RWPE2 (cell line): Measurements from ENCODE around the gene METTL25.

Experiments used
- ATAC-seq: fragments of 200-7000 bp; cut with Tn5 transposase; 3 replicates; pipeline ENCODE4 v1.9.1; 2021; ENCODE audit warnings: low read depth
- DNase-seq: peaks from one replicate; pipeline ENCODE4 v3.0.0-alpha.2; 2020; ENCODE audit warnings: low spot score
- H3K27ac ChIP-seq: fragments of 450-650 bp; 2 replicates; pipeline ENCODE4 v1.5.1; 2017; ENCODE audit warnings: mild to moderate bottlenecking; ENCODE audit not compliant: poor library complexity, severe bottlenecking
- H3K27me3 ChIP-seq: fragments of 250-450 bp; sonication (Bioruptor Pico); 2 replicates; pipeline ENCODE4 v1.5.1; 2021; ENCODE audit warnings: mild to moderate bottlenecking, moderate library complexity; ENCODE audit not compliant: insufficient read depth, poor library complexity, severe bottlenecking
- H3K36me3 ChIP-seq: fragments of 250-450 bp; sonication (Bioruptor Pico); 2 replicates; pipeline ENCODE4 v1.5.1; 2020; ENCODE audit warnings: low read depth, mild to moderate bottlenecking, moderate library complexity
- H3K4me1 ChIP-seq: fragments of 250-450 bp; sonication (Bioruptor Pico); 2 replicates; pipeline ENCODE4 v1.5.1; 2021; ENCODE audit warnings: mild to moderate bottlenecking, moderate library complexity; ENCODE audit not compliant: insufficient read depth, poor library complexity, severe bottlenecking
- H3K4me3 ChIP-seq: fragments of 250-450 bp; sonication (Bioruptor Pico); 2 replicates; pipeline ENCODE4 v1.5.1; 2021; ENCODE audit warnings: mild to moderate bottlenecking, moderate library complexity; ENCODE audit not compliant: severe bottlenecking
- H3K9me3 ChIP-seq: fragments of 250-450 bp; sonication (Bioruptor Pico); 2 replicates; pipeline ENCODE4 v1.5.1; 2021; ENCODE audit warnings: mild to moderate bottlenecking, moderate library complexity; ENCODE audit not compliant: severe bottlenecking
- CTCF ChIP-seq: fragments of 450-650 bp; IDR thresholded peaks from one replicate; pipeline ENCODE4 v1.5.1; 2017; ENCODE audit warnings: mild to moderate bottlenecking, moderate library complexity; ENCODE audit not compliant: poor library complexity, severe bottlenecking

Gene METTL25

DNA sequence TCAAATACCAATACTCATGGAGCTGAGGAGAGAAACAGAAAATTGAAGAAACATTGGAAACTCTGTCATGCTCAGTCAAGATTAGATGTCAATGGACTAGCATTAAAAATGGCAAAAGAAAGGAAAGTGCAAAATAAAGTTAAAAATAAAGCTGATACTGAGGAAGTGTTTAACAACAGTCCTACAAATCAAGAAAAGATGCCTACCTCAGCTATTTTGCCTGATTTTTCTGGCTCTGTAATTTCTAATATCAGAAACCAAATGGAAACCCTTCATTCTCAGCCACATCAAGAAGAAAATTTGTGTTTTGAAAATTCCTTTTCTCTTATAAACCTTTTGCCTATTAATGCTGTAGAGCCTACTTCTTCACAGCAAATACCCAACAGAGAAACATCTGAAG is 40.5 kb downstream of the METTL25 start:
- Histone ChIP-seq H3K9me3 (no peaks in the 10 kb centered on the region), H3K27ac (no peak overlapping the region), H3K36me3 (no peaks in the 10 kb centered on the region), H3K27me3 (no peaks in the 10 kb centered on the region), H3K4me3 (no peak overlapping the region), H3K4me1 (no peaks in the 10 kb centered on the region)
- DNase-seq = no peak
- no peak for TF ChIP-seq CTCF
- no peak for ATAC-seq

- Histone ChIP-seq H3K27me3 (no peaks in the 10 kb centered on the region), H3K4me1 (no peaks in the 10 kb centered on the region), H3K36me3 (no peaks in the 10 kb centered on the region), H3K27ac (no peak overlapping the region), H3K9me3 (no peaks in the 10 kb centered on the region), H3K4me3 (no peak overlapping the region)
- TF ChIP-seq CTCF = no peak
- ATAC-seq (no peak), DNase-seq (no peak)
Observed at GRCh38 chr12:82400819-82401218, 42.5 kb downstream of the METTL25 start.

GRCh38 chr12:82406651-82407050 is 48.3 kb downstream of the METTL25 start:
- Histone ChIP-seq H3K4me3 (no peak overlapping the region), H3K9me3 (no peaks in the 10 kb centered on the region), H3K27ac (no peak overlapping the region), H3K27me3 (no peaks in the 10 kb centered on the region), H3K4me1 (peaks cover 7% of the 10 kb centered on the region), H3K36me3 (no peaks in the 10 kb centered on the region)
- no peak for ATAC-seq
- no peak for DNase-seq
- no peak for TF ChIP-seq CTCF

GRCh38 chr12:82407481-82407880 is 49.2 kb downstream of the METTL25 start:
- Histone ChIP-seq H3K27ac (no peak overlapping the region), H3K36me3 (no peaks in the 10 kb centered on the region), H3K27me3 (no peaks in the 10 kb centered on the region), H3K9me3 (no peaks in the 10 kb centered on the region), H3K4me3 (no peak overlapping the region), H3K4me1 (peaks cover 12% of the 10 kb centered on the region)
- DNase-seq (no peak), ATAC-seq (no peak)
- no peak for TF ChIP-seq CTCF

DNA sequence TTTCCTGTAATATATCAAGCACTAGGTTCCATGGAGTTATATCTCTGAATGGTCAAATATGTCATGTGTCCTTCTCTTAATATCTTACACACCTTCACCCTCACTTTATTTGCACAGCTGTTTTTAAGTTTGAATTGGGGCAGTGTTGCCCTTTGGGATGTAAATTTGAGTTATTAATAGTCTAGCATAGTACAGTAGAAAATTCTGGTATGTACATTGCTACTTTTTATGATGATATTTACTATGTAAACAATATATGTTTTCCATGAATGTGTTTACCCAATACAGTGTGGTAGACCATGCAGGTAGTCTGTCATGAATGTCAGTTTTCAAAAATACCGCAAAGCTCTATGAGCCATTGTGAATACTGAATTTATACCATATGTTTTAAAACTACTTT is 50.5 kb downstream of the METTL25 start:
- H3K27me3 ChIP-seq = no peaks in the 10 kb centered on the region
- no peak overlapping the region for H3K4me3 ChIP-seq
- ATAC-seq (no peak), DNase-seq (no peak)
- no peak overlapping the region for H3K27ac ChIP-seq
- no peaks in the 10 kb centered on the region for H3K36me3 ChIP-seq
- no peak for TF ChIP-seq CTCF
- no peaks in the 10 kb centered on the region for H3K9me3 ChIP-seq
- H3K4me1 ChIP-seq = peaks cover 14% of the 10 kb centered on the region
